Measurements from ENCODE around the gene SEPHS2.
"Not testable (repeated sequence)": the region's sequence is repeated elsewhere in the genome, so short reads cannot be mapped to it uniquely, and the experiment has no call there.

Gene SEPHS2

GRCh38 chr16:30461426-30461825, 15.8 kb upstream of the SEPHS2 start:
- DNase-seq = not testable (repeated sequence)

DNA sequence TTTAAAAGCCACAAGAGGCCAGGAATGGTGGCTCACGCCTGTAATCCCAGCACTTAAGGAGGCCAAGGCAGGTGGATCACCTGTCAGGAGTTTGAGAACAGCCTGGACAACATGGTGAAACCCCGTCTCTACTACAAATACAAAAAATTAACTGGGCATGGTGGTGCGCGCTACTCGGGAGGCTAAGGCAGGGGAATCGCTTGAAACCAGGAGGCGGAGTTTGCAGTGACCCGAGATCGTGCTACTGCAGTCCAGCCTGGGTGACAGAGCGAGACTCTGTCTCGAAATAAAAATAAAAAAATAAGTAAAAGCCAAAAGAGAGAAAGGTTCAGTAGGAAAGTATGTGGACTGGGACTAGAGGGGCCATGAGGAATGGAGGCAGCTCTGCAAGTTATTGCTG, 13.8 kb upstream of the SEPHS2 start:
- no peak for DNase-seq

DNA sequence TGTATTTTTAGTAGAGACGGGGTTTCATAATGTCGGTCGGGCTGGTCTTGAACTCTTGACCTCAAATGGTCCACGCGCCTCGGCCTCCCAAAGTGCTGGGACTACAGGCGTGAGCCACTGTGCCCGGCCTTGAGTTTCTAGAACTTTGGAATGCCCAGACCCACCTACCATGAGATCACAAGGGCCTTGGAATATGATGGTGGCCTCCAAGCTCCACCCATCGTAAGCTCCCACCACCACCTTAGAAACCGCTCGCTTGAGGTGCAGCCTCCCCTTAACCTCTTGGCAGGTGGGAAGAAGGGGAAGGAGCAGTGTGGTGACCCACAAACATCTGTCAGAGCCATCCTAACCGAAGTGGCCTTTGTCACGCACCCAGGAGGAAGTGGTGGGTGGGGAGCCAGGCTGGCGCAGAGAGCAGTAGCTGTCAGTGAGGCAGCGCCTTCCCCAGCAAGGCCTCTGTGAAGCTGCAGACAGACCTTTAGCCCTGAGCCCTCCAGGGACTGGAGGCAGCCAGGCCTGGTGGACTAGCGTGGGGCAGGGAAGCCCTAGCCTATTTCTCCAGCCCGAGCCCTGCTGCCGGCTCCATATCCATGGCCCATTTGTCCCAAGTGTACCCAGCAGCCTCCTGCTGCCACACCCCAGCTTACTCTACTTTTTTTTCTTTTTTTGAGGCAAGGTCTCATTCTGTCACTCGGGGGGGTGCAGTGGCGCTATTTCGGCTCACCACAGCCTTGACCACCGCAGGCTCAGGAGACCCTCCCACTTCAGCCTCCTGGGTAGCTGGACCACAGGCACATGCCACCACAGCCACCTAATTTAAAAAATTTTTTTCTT, 13.1 kb upstream of the SEPHS2 start:
- peak; percentile 93 for DNase-seq

GRCh38 chr16:30457743-30458560, 12.3 kb upstream of the SEPHS2 start:
- DNase-seq = no peak

DNA sequence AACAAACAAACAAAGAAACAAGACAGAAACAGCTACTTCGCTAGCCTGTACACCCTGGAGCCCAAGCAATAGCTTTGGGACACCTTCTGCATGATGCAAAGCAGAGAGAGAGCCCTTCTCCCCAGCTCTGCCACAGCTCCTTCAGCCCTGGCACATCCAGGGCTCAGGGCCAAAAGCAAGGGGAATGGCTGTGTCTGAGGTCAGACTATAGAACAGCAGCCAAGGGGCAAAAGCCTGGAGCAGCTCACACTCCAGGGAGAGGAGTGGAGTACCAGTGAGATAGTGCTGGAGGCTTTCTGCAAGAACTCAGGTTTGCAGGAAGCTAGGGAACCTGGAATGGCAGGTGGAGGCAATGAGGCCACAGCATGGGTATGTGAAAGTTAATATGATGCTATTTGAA, 11.6 kb upstream of the SEPHS2 start:
- no peak for DNase-seq

DNA sequence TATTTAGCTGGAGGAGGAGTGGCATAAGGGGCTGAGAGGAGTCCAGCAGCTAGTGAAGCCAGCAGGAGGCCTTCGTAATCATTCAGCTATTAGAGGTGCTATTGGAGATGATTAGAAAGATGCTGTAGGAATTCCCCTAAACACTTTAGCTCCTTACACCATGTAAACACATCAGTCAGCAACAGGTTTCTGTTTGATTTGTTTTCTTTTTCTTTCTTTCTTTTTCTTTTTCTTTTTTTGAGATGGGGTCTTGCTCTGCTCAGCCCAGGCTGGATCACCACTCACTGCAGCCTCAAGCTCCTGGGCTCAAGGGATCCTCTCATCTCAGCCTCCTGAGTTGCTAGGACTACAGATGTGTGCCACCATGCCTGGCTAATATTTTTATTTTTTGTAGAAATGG, 10.6 kb upstream of the SEPHS2 start:
- no peak for DNase-seq

GRCh38 chr16:30452709-30453580, 7.3 kb upstream of the SEPHS2 start:
- DNase-seq = not testable (repeated sequence)

- DNase-seq = no peak
Measured at GRCh38 chr16:30449116-30449435, 3.4 kb upstream of the SEPHS2 start.

DNA sequence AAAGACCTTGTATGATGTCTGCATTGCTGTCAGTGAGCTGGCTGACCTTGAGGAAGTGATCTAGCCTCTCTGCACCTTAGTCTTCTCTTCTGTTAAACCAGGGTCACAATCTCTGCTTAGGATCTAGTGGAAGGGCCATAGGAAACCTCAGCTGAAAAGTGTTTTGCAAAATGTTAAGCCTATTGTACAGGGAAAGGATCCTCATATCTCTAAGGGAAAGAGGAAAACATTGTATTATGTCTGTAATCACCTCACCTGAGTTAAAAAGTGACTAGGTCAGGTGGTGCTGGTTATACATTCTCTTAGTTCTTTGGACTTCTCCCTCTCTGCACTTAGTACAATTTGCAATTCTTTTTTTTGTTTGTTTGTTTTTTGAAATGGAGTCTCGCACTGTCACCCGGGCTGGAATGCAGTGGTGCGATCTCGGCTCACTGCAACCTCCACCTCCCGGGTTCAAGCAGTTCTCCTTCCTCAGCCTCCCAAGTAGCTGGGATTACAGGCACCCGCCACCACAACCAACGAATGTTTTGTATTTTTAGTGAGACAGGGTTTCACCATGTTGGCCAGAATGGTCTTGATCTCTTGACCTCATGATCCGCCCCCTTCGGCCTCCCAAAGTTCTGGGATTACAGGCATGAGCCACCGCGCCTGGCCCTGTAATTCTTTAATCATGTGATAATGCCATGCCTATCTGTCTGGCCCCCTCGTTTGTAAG, 2.0 kb upstream of the SEPHS2 start:
- no peak for DNase-seq

DNA sequence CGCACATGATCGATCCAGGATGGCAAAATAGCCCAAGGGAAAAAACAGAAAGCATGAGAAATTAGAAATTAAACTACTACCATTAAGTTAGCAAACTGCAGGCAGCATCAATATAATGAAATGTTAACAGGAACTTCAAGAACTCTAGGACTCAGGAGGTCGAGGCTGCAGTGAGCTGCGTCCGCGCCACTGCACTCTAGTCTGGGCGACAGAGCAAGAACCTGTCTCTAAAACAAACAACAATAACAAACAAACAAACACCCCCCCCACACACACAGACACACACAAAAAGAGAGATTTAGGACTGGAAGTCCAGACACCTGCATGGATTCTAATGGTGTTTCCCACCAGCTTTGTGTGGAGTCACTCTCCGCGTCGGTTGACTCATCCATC, 525 bp upstream of the SEPHS2 start:
- DNase-seq = no peak

DNA sequence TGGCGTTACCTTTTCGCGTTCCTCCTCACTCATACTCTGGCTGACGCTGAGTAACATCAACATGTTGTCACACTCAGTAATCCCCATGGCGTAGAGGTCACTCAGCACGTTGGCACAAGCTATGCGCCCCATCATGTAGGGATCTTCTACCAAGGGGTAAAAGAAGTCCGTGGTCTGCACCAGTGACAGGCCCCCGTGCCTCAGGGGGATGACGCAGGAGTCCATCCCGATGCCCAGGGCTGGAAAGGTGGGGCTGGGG, 596 bp downstream of the SEPHS2 start:
- no peak for DNase-seq

DNA sequence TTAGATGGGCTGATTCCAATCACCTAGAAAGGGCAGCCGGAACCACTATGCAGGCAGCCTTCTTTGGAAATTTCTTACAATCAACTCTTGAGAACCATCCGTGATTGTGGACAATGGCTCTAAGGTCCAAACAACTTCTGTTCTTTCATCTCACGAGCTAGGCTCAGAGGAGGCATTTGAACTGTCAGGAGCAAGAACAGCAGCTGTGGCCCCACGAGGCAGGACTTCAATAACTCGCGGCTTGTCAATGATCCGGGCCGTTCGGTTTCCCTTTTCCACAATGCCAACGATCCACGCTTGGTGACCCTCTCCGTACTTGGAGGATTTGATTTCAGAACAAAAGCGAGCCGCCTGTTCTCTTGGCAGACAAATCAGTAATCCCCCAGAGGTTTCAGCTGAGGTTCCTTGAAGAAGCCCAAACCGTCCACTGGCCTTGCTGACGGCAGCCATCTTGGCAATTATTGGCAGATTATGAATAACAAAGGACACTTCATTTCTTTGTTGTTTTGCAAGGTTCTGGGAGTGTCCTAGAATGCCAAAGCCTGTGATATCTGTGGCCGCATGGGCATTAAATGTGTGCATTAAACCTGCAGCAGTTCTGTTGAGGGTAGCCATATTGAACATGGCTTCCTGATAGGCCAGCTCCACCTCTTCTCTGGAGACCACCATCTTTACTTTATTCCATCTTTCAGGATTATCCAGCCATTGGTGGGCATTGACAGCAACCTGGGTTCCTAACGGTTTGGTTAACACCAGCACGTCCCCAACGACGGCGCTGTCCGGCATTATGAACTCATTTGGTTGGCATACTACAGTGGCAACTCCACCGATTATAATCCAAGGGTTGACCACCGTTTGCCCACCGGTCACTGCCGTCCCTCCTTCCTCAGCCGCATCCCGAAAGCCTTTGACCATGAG, 1.2 kb downstream of the SEPHS2 start:
- no peak for DNase-seq

DNA sequence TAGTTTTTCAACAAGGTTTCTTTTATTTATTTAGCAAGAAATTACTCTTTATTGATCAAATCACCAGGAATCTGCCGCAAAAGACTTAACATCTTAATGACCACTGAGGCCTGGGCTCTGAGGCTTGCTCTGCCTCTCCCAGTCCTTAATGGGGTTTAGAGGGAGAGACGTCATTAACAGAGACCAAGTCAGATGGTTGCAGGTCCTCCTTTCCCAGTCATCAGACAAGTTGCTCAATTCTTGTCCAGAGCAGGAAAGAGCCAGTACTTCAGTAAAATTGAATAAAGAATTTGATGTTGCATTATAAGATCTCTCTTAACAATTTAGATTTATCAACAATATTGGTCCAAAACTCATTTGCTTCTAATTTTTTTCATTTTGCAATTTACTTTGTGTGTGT, 2.0 kb downstream of the SEPHS2 start:
- no peak for DNase-seq

DNA sequence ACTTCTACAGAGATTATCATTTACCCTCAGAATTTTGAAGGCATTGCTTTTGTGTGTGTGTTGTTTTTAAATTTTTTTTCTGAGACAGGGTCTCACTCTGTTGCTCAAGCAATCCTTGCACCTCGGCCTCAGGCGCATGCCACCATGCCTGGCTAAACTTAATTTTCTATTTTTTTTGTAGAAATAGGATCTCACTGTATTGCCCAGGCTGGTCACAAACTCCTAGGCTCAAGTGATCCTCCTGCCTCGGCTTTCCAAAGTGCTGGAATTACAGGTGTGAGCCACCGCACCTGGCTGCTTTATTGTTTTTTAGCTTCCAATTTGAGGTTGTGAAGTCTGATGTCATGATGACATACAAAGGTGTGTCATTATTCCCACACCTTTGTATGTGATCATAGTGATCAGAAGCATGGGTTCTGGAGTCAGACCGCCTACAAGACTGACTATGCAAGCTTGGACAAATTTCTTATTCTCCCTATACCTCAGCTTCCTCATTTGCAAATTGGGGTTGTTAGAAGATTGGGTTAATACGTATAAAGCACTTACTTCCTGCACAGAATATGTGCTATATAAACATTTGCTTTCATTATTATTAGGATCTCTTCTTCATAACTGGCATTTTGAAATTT, 5.8 kb downstream of the SEPHS2 start:
- DNase-seq = no peak

- DNase-seq = no peak
Measured at GRCh38 chr16:30438835-30439234, 6.8 kb downstream of the SEPHS2 start.

GRCh38 chr16:30437511-30438046, 8.1 kb downstream of the SEPHS2 start:
- DNase-seq = no peak

- DNase-seq = no peak
Measured at GRCh38 chr16:30434852-30435251, 10.8 kb downstream of the SEPHS2 start.

DNA sequence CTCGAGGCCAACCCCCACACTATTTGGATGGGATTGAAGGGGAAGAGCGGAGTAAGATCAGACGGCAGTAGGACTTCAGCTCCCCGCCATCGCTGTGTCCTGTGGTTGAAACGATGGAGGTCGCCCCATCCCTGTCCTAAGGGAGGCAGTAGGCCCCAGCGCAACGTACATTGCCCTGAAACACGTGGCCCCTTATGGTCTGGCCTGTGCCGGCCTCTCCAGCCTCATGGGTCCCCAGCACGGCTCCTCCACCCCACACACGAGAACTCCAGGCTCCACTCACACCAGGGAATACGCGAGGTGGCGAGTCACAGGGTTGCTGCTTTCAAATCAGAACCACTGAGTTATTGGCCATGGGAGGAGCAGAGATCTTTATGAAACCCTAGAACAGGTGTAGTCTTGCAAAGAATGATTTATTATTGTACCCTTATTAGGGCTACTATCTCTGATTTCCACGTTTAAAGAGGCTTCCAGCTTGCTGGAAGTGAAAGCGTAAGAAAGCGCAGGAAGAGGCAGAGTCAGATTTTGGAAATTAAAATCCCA, 15.2 kb downstream of the SEPHS2 start:
- no peak for DNase-seq

DNA sequence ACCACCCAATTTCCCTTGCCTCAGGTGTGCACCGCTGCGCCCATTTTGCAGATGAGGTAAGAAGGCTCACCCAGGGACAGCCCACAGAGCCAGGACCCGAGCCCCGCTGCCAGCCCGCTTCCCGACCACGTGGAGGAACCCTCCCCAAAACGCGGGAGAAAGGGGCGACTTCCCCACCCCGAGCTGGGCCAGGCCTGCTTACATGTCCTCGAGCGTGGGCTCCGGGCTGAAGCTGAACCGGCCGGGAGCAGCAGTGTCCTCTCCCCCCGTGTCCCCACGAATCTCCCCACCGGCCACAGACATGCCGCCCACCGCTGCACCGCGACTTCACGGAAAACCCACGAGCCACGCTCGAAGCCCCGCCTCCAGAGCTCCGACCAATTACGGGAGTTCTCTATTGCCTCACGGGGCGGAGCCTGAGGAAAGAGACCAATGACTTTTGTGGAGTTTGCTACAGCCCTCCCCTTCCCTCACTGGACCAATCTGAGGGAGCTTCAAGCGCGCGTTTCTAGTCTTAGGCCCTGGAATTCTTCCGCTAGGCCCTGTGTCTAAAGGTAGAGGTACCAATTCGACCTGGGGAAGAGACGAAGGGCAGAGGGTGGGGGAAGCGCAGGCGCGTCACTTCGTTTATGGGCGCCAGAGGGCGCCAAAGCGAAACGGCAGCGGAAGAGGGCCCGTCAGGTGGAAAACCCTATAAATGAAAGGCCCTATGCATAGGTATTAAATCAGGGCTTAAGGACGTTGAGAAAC, 15.8 kb downstream of the SEPHS2 start, which contains the start of gene DCTPP1:
TSS of gene DCTPP1 (minus strand) at position 353 of the 750 bp plus-strand sequence. CDS start at position 303, 50 bp downstream.
- peak; percentile 96 for DNase-seq

DNA sequence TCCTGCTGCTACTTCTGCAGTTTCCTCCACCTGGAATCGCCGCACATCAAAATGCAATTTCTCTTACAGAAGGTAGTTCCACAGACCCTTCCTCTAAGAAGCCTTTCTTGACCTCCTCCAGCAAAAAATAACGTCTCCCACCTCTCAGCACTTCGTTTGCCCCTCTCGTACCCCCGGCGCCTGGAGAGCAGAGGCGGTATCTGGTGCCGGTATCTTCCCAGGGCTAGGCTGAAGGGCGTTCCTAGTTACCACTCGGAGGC, 16.3 kb downstream of the SEPHS2 start:
- no peak for DNase-seq
